ENCODE data around the gene ADGRA1.
"Not testable (repeated sequence)": the region's sequence is repeated elsewhere in the genome, so short reads cannot be mapped to it uniquely, and the experiment has no call there.

ADGRA1 gene

DNA sequence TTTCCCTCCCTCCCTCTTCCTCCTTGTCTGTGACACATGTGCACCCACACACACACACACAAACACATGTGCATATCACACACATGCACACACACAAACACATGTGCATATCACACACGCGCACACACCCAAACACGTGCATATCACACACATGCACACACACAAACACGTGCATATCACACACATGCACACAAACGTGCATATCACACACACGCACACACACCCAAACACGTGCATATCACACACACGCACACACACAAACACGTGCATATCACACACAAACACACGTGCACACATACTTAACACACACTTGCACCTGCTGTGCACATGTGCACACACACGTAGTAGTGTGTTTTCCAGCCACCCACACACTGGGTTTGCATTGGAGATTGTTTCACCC lies 42.9 kb downstream of the ADGRA1 start:
- no peak for DNase-seq

DNA sequence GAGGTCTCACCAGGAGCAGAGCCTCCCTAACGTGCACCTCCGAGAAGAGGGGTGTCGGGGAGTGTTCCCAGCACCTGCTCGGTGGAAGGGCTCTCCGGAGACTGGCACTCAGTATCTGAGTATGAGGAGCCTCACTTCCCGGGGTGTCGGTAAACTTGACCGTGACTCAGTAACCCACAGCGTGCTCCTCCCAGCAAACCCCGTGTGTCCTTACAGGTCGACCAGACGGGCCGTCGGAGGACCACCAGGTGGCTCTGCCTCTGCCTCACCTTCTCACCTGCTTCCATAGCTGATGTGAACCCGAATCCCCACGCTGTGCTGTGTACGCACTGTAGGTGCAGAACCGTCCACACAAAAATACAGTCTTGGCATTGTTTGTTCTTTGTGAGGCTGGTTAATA lies 43.3 kb downstream of the ADGRA1 start:
- DNase-seq: no peak

DNA sequence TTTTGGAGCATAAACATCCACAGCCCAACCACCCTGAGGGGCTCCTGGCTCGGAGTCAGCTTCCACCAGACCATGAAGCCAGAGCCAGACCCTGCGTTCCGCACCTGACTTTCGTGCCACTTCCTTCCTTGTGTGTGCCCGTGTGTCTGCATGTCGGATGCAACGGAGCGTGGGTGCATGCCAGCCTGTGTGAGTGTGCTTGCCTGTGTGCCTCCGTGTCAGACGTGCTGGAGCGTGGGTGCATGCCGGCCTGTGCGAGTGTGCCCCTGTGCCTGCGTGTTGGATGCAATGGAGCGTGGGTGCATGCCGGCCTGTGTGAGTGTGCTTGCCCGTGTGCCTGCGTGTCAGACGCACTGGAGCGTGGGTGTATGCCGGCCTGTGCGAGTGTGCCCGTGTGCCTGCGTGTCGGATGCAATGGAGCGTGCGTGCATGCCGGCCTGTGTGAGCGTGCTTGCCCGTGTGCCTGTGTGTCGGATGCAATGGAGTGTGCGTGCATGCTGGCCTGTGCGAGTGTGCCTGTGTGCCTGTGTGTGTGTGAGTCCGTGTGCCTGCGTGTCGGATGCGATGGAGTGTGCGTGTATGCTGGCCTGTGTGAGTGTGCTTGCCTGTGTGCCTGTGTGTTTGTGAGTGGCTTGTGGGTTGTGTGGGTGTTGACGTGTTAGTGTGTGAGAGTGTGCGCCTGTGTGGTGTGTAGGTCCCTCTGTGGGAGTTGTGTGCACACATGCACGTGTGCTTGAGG lies 44.2 kb downstream of the ADGRA1 start:
- DNase-seq: no peak

- no peak for DNase-seq
Observed at GRCh38 chr10:133132473-133133291, 45.0 kb downstream of the ADGRA1 start.

GRCh38 chr10:133133471-133134231 lies 45.9 kb downstream of the ADGRA1 start:
- no peak for DNase-seq

- DNase-seq: no peak
Observed at GRCh38 chr10:133134411-133135115, 46.8 kb downstream of the ADGRA1 start.

DNA sequence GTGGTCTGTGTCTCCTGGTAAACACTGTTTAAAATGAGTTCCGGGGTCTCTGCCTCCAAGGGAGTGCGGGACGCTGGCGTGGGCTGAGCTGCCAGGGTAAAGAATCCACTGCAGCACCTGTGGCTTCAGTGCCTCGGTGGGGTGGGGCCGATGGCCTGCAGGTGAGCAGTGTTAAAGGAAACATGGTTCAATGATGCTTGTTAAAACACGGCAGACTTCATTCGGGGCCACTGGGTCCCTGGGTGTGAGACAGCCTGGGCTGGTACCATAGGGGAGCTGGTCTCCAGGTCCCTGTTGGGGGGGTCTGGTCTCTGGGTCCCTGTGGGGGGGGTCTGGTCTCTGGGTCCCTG lies 47.4 kb downstream of the ADGRA1 start:
- DNase-seq: no peak

GRCh38 chr10:133137486-133138145 lies 49.9 kb downstream of the ADGRA1 start:
- DNase-seq: not testable (repeated sequence)

- DNase-seq: no peak
Observed at GRCh38 chr10:133139551-133140065, 51.9 kb downstream of the ADGRA1 start.

DNA sequence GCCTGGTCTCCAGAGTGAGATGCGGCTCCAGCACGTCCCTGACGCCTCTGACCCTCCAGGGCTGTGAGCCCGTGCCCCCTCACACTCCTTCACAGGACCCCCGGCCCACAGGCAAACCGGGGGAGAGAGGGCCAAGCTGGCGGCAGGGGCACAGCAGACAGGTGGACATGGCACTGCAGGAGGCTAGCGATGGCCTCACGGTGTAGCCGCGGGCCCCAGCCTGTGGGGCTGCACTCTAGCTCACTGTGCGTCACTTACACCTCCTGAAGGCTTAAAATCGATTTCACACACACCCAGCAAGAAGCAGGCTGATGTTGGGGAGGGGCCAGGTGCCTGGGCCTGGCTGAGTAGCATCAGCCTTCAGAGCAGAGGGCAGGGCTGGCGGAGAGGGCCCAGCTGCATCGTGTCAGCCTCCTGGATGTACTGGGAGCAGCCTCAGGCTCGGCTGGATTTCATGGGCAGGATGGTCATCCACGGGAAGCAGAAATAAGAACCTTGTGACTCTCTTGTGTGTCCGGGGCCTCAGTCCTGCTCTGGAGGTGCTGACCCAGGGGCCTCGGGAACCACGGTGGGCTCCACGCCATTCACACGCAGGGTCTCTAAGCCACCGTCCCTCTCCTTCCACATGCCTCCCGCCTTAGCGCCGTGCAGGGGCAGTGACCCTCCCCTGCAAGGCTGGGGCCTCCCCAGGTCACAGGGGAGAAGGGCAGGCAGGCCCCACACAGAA lies 52.9 kb downstream of the ADGRA1 start:
- no peak for DNase-seq

DNA sequence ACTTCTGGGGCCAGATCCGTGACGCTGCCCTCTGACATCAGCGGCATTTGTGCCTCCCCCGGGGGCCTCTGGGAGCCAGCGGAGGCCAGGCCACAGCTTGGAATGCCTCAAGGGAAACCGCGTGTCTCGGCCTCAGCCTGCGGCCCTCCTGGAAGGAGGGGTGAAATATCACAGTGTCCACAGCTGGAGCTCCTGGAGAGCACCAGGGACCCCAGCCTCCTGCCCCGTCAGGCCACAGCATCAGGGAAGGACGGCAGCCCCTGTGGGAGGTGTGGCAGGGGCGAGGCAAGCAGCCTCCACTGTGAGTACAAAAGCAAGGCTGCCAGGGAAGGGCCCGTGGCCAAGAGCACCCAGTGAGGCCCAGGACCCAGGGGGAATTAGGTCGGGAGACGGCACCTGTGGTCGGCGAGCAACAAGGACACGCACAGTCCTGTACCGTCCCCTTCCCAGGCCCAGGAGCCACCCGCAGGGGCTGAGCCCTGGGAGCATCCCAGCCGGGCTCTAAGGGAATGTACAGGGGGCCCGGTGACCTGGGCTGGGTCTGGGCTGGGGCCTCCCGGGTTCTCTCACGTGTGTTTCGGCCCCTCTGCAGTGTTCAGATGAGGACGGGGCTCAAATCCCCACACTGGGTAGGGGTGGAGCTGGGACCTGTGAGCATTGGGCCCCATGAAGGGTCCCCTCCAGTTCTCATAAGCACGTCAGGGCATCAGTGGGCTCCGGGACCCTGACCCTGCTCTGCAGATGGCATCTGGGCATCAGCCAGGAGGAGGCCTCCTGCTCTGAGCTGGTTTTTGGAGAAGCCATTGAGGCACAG lies 53.6 kb downstream of the ADGRA1 start:
- DNase-seq: no peak

DNA sequence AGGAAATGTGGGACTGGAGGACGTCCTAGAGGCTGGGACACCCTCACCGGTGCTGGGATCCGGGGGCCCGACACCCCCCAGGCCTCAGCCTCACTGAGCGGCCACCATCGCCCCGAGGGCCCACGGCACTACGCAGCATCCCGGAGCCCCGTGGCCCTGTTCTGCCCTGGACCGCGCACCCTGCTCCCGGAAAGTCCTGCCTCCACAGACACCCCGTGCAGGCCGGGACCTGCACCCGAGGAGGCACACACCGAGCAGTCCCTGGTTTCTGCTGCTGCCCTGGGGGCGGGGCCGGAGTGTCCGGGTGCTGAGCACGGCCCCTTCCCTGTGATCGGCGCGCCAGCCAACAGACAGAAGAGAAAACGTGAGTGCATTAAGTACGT lies 54.2 kb downstream of the ADGRA1 start:
- no peak for DNase-seq

GRCh38 chr10:133142523-133143199 lies 54.9 kb downstream of the ADGRA1 start:
- DNase-seq: no peak

DNA sequence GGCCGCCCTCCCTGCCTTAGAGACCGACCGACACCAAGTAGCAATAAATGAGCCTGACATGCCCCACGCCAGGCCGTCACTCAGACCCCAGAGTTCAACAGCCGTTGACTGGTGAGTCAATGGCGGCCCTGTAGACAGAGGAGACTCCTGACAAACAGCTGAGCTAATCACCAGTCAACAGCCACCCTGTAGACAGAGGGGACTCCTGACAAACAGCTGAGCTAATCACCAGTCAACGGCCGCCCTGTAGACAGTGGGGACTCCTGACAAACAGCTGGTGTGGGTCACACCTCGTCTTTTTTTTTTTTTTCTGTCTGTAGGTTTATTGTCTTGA lies 55.4 kb downstream of the ADGRA1 start:
- DNase-seq: no peak

- DNase-seq: no peak
Observed at GRCh38 chr10:133143546-133143945, 55.8 kb downstream of the ADGRA1 start.

GRCh38 chr10:133144771-133145170 lies 57.0 kb downstream of the ADGRA1 start:
- DNase-seq: no peak

DNA sequence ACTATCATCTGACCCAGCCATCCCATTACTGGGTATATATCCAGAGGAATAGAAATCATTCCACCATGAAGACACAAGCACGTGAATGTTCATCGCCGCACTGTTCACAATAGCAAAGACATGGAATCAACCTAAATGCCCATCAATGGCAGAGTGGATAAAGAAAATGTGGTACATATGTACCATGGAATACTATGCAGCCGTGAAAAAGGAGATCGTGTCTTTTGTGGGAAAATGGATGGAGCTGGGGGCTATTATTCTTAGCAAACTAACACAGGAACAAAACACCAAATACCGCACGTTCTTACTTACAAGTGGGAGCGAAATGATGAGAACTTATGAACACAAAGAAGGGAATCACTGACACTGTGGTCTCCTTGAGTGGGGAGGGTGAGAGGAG lies 62.5 kb downstream of the ADGRA1 start:
- DNase-seq: no peak

DNA sequence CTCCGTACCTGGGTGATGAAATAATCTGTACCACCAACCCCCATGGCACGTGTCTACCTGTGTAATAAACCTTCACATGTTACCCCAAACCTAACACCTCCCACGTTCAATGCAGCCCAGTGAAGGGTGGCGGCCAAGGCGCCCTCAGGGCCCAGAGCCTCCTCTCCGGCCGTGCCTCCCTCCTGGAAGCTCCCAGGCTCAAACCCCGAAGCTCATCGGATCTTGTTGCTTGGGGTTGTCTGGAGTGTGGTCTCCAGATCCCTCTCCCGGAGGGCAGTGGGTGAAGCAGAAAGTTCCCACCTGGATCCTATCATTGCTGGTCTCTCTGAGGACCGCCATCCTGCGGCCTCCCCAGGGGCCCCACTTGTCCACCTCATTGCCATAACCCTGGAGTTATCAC lies 62.9 kb downstream of the ADGRA1 start:
- no peak for DNase-seq

DNA sequence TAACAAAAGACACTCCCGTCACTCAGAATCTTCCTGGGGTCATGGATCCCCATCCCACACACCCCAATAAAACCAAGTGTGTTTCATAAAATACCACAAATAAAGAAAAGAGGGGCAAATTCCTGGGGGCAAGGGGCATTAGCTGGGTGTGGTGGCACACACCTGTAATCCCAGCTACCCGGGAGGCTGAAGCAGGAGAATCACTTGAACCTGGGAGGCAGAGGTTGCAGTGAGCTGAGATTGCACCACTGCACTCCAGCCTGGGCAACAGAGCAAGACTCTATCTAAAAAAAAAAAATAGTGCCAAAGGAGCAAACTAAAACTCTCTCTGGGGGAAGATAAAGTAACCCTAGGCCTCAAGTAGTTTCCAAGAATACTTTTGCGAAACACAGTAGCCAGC lies 63.3 kb downstream of the ADGRA1 start:
- DNase-seq: not testable (repeated sequence)

DNA sequence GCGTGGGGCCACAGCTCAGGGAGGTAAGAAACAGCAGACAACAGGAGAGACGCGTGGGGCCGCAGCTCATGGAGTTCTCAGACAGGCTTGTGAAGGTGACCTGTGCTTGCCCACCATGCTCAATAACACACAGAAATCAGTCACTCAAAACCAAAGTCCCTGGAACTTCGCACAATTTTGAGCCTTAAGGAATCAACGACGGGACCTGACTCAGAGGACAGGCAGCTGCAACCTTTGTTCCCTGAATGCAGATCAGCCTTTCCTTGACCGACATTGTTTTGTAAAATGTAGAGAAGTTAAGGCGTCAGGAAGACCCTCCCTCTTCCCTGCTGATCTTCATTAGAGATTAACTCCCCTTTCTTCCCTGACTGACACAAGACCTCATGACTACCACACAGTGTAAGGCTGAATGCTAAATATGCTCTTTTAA lies 63.8 kb downstream of the ADGRA1 start:
- no peak for DNase-seq

All from NCI-H1092 treated with DMSO at 0.1 percent for 48 hours (cell line).